Measurements from ENCODE around the gene RASSF1. TPM values are rescaled to one million over a fixed set of nuclear protein-coding genes. Genes with fewer than 3 reads are reported as not detected.

Gene RASSF1
- total and polyA plus RNA-seq, 2 of the 13 experiments (the other 11 are each of a cell fraction or from before 2014, with no cell fraction given), result 10.2 to 27.5 TPM

- TF ChIP-seq ZNF710 (CRISPR knock-in tag; IDR thresholded peaks at IDR 0.05; ENCODE audit: borderline replicate concordance) (peak; percentile 28; the same call in 1 of the 2 replicates), ZNF629 (CRISPR knock-in tag; conservative IDR thresholded peaks at IDR 0.05) (no peak), SKIL (CRISPR knock-in tag; IDR thresholded peaks at IDR 0.05; ENCODE audit: borderline replicate concordance) (no peak; the same call in 1 of the 2 replicates), CENPT (CRISPR knock-in tag; IDR thresholded peaks at IDR 0.05; ENCODE audit: low read depth) (no peak), ZNF331 (CRISPR knock-in tag; IDR thresholded peaks at IDR 0.05) (no peak), ZNF816 (CRISPR knock-in tag; IDR thresholded peaks at IDR 0.05; ENCODE audit: borderline replicate concordance) (peak; percentile 4; the same call in 1 of the 2 replicates), NONO (IDR thresholded peaks at IDR 0.05) (no peak), NONO (CRISPR knock-in tag; conservative IDR thresholded peaks at IDR 0.05) (peak; percentile 87), ZNF207 (IDR thresholded peaks at IDR 0.05; ENCODE audit: borderline replicate concordance) (no peak), ZBTB14 (CRISPR knock-in tag; IDR thresholded peaks at IDR 0.05) (peak; percentile 79), ZNF251 (CRISPR knock-in tag; IDR thresholded peaks at IDR 0.05) (no peak), ATF1 (CRISPR knock-in tag; IDR thresholded peaks at IDR 0.05) (peak; percentile 90), ZFP91 (CRISPR knock-in tag; IDR thresholded peaks at IDR 0.05; ENCODE audit: borderline replicate concordance) (peak; percentile 89), ZXDC (CRISPR knock-in tag; IDR thresholded peaks at IDR 0.05) (no peak)
- TF ChIP-seq, protein P1, sequence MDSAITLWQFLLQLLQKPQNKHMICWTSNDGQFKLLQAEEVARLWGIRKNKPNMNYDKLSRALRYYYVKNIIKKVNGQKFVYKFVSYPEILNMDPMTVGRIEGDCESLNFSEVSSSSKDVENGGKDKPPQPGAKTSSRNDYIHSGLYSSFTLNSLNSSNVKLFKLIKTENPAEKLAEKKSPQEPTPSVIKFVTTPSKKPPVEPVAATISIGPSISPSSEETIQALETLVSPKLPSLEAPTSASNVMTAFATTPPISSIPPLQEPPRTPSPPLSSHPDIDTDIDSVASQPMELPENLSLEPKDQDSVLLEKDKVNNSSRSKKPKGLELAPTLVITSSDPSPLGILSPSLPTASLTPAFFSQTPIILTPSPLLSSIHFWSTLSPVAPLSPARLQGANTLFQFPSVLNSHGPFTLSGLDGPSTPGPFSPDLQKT (CRISPR knock-in tag; IDR thresholded peaks at IDR 0.05; ENCODE audit: borderline replicate concordance), result no peak; the same call in 1 of the 2 replicates
Measured at GRCh38 chr3:50292159-50293078, 48.2 kb downstream of the RASSF1 start, which contains the start of gene IFRD2 (continued).
